HK-2 (cell line): ENCODE data around the gene RGS16.

ENCODE experiments used
- DNase-seq: peaks from one replicate; pipeline ENCODE4 v3.0.0-alpha.2; 2018; ENCODE audit not compliant: unreplicated experiment

The RGS16 gene

GRCh38 chr1:182629499-182630096 lies 25.4 kb upstream of the RGS16 start:
- no peak for DNase-seq

GRCh38 chr1:182629080-182629479 lies 24.9 kb upstream of the RGS16 start:
- DNase-seq: no peak

GRCh38 chr1:182628657-182629056 lies 24.5 kb upstream of the RGS16 start:
- no peak for DNase-seq

GRCh38 chr1:182627622-182628021 lies 23.4 kb upstream of the RGS16 start:
- no peak for DNase-seq

DNA sequence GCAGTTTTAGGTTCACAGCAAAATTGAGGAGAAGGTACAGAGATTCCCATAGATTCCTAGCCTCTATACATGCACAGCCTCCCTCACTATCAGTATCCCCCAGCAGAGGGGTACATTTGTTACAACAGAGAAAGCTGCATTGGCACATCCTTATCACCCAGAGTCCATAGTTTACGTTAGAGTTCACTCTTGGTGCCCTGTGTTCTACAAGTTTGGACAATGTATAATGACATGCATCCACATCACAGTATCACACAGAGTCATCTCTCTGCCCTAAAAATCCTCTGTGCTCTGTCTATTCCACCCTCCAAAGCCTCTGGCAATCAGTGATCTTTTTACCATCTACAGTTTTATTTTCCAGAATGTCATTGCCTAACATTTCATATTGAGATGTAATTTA lies 22.3 kb upstream of the RGS16 start:
- no peak for DNase-seq

- no peak for DNase-seq
Measured at GRCh38 chr1:182625719-182626504, 21.7 kb upstream of the RGS16 start.

DNA sequence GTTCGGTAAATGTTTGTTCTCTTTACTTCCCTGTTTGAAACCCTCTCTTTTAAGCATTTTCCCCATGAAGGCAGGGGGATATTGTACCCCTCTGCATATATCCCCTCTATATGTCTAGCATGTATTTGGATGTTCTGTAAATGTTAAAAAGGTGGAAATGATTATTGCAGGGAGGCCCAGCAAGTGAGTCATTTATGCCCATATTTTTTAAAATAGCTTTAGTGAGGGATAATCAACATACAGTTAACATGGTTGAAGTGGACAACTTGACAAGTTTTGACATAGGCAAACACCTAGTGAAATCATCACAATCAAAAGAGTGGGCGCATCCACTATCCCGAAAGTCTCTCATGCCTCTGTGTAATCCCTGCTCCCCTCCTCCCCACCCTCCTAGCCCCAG lies 20.8 kb upstream of the RGS16 start:
- DNase-seq: no peak

- no peak for DNase-seq
Measured at GRCh38 chr1:182624577-182624976, 20.4 kb upstream of the RGS16 start.

GRCh38 chr1:182622901-182623528 lies 18.8 kb upstream of the RGS16 start:
- DNase-seq: no peak

DNA sequence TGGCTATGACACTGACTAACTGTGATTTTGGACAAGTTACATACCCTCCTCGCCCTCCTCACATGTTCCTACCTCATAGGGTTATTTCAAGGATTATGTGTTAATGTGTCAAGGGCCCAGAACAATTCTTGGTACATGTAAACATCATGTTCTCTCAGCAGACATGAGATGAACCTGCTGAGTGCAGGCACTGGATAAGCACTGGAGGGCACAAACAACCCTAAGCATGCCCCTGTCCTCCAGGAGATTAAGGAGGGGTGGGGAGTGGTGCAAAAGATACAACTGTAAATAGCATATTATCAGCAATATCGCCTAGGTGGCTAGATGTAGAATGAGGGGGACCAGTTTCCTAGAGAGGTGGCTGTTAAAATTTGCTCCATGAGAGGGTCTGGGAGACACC lies 17.7 kb upstream of the RGS16 start:
- no peak for DNase-seq

DNA sequence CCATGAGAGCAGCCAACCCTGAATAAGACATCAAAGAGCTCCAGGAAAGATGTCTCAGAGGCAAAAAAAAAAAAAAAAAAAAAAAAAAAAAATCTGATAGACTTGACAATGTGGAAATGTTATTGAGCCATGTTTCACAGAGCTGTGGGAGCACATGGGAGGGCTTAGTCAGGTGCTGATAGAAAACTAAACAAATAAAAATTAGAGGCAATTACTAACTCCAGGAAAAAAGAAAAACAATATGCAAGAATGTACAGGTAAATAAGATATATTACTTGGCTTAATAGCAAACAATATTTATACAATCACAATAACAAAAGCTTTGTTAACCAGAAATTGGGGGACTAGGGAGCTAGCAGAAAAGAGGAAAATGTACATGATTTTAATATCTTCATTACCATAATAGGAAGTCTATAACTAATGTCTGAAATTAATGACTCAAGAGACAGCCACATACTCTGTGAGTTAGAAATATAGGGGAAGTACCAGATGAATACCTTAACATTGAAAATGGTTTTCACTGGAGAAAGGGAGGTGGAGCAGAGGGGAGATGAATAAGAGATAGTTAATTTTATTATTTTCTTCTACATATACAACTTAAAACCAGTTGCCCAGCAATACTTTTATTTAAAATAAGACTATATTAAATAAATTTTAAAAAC lies 16.9 kb upstream of the RGS16 start:
- no peak for DNase-seq

- no peak for DNase-seq
Measured at GRCh38 chr1:182617734-182618351, 13.7 kb upstream of the RGS16 start.

DNA sequence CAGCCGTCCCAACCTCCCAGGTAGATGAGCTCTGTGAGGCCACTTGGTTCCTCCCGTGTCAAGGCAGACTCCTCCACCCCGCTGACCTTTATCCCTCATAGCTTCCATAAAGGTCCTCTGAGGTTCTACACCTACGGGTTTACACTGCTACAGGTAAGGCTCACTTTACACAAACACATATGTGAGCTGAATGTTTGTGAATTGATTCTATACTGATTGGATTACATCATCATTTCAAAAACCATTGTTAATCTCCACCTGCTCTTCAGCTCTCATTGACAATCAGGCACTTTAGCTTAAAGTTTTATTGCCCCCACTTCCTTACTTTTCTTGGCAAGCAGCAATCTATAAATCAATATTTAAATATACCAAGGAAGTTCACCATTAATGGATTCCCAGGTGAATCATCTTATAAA lies 12.8 kb upstream of the RGS16 start:
- DNase-seq: no peak

DNA sequence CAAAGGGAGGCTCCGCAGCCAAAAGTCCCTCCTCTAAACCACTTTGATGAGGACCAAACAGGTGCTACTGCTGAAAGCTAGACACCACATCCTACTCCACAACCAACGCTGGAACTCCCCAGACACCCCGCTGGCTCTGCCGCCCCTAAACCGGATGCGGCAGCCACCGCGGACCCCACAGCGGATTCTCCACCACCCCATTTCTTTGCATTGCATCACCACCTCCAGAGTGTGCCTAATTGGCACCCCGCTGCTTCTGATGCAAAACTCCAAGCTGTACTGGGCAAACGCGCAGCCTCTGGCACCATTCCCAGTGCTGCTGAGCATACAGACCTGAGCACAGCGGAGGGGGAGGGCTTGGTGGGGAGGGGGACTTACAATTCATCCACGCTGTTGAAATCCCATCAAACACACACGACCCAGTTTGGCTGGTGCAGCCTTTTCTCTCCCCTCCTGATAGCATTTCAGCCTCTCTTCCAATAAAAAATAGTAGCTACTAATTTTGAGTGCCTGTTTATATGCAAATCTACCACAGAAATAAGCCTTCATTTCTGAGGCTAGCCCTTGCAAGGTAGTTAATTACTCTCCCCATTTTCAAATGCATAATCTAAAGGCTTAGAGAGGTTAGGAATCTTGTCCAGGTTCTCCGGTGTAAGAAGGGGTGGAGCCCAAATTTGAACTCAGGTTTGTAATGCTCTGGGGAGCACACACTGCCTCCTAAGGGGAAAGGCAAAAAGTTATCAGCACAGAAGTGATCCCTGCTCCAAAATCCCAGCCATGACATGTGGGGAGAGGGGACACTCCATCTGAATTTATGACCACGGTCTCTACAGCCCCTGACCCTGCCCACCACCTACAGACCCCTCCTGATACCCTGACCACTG lies 12.2 kb upstream of the RGS16 start:
- DNase-seq: no peak

- no peak for DNase-seq
Measured at GRCh38 chr1:182615468-182616129, 11.4 kb upstream of the RGS16 start.

- peak; percentile 83 for DNase-seq
Measured at GRCh38 chr1:182614796-182615454, 10.7 kb upstream of the RGS16 start.

DNA sequence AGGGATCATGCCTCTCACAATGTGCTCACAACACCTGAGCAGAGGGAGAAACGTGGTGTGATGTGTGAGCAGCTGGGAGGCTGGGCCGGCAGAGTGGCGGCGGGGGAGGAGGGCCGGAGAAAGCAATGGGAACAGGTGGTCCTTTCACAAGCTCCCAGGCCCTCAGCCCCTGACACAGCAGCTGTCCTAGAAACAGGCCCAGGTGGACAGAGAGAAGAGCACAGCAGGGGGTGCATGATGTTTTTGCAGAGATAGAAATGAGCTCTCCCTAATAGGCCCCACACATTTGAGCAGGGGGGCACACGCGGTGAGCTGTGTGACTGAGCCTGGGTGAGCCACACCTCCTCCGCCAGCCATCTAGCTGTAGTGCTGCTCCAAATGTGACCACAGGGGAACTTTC lies 7.6 kb upstream of the RGS16 start:
- no peak for DNase-seq

GRCh38 chr1:182611326-182611725 lies 7.1 kb upstream of the RGS16 start:
- no peak for DNase-seq

GRCh38 chr1:182610606-182611194 lies 6.5 kb upstream of the RGS16 start:
- no peak for DNase-seq
